ENCODE data around the gene NRAP. TPM values are rescaled to one million over a fixed set of nuclear protein-coding genes. Genes with fewer than 3 reads are reported as not detected.

The NRAP gene
- polyA plus RNA-seq, 3 donors = not detected

GRCh38 chr10:113543107-113543955 lies 120.5 kb downstream of the NRAP start:
- TF ChIP-seq CTCF (IDR thresholded peaks at IDR 0.05) = no peak
- Mint-ChIP-seq H3K27me3 (ENCODE audit: low read depth in 3 of 3) (peaks cover 0 to 6% (median 2%) of the 10 kb centered on the region in 3 donors), H3K36me3 (no peaks in the 10 kb centered on the region), H3K4me3 (no peak overlapping the region), H3K27ac (no peak overlapping the region), H3K9me3 (no peaks in the 10 kb centered on the region), H3K4me1 (peaks cover 7% of the 10 kb centered on the region)
- no peaks in the 10 kb centered on the region for H3K36me3 ChIP-seq (replicated peaks in 1 of 2; ENCODE audit: control insufficient read depth in 1 of 2, insufficient read depth in 2 of 2, low read length in 2 of 2)
- H2AFZ ChIP-seq (ENCODE audit: insufficient read depth, low read depth, low read length, poor library complexity, severe bottlenecking) = no peak overlapping the region
- no peak overlapping the region for H3K27ac ChIP-seq (ENCODE audit: low read depth in 1 of 2, low read length in 2 of 2)
- no peak overlapping the region for H3K4me3 ChIP-seq (replicated peaks in 1 of 3; ENCODE audit: low read depth in 2 of 3, low read length in 3 of 3)
- no peak overlapping the region for H3K9ac ChIP-seq (ENCODE audit: insufficient read depth, low read length, poor library complexity, severe bottlenecking)
- DNase-seq = no peak
- H3K79me2 ChIP-seq (ENCODE audit: insufficient read depth, low read length) = no peaks in the 10 kb centered on the region
- H3K27me3 ChIP-seq (ENCODE audit: control insufficient read depth in 2 of 2, insufficient read depth in 2 of 2, low read length in 2 of 2) = no peaks in the 10 kb centered on the region
- intact Hi-C loops (cut with micrococcal nuclease) = no loop called here
- WGBS (ENCODE audit: insufficient coverage) = 100% methylated on average over 1 of the region's 5 CpGs
- H4K20me1 ChIP-seq (ENCODE audit: insufficient read depth, low read length) = no peaks in the 10 kb centered on the region
- H3K4me2 ChIP-seq (replicated peaks; ENCODE audit: extremely low read depth, low read length, poor library complexity, severe bottlenecking) = no peak overlapping the region
- no peaks in the 10 kb centered on the region for H3K4me1 ChIP-seq (ENCODE audit: control insufficient read depth in 1 of 2, insufficient read depth in 2 of 2, low read length in 2 of 2)
- no peaks in the 10 kb centered on the region for H3K9me3 ChIP-seq (replicated peaks in 1 of 2; ENCODE audit: control insufficient read depth in 1 of 2, insufficient read depth in 1 of 2, low read length in 2 of 2)

GRCh38 chr10:113541549-113541927 lies 122.3 kb downstream of the NRAP start:
- H3K36me3 ChIP-seq (replicated peaks in 1 of 2; ENCODE audit: control insufficient read depth in 1 of 2, insufficient read depth in 2 of 2, low read length in 2 of 2) = no peaks in the 10 kb centered on the region
- Mint-ChIP-seq H3K36me3 (no peaks in the 10 kb centered on the region), H3K4me3 (no peak overlapping the region), H3K4me1 (peaks cover 7% of the 10 kb centered on the region), H3K27me3 (ENCODE audit: low read depth in 3 of 3) (peaks cover 0 to 6% (median 2%) of the 10 kb centered on the region in 3 donors), H3K27ac (no peak overlapping the region), H3K9me3 (no peaks in the 10 kb centered on the region)
- no peak overlapping the region for H3K27ac ChIP-seq (ENCODE audit: low read depth in 1 of 2, low read length in 2 of 2)
- H3K4me3 ChIP-seq (replicated peaks in 1 of 3; ENCODE audit: low read depth in 2 of 3, low read length in 3 of 3) = no peak overlapping the region
- DNase-seq = no peak
- no peak overlapping the region for H2AFZ ChIP-seq (ENCODE audit: insufficient read depth, low read depth, low read length, poor library complexity, severe bottlenecking)
- intact Hi-C loops (cut with micrococcal nuclease) = no loop called here
- H3K4me1 ChIP-seq (ENCODE audit: control insufficient read depth in 1 of 2, insufficient read depth in 2 of 2, low read length in 2 of 2) = no peaks in the 10 kb centered on the region
- no peaks in the 10 kb centered on the region for H3K27me3 ChIP-seq (ENCODE audit: control insufficient read depth in 2 of 2, insufficient read depth in 2 of 2, low read length in 2 of 2)
- no peaks in the 10 kb centered on the region for H3K9me3 ChIP-seq (replicated peaks in 1 of 2; ENCODE audit: control insufficient read depth in 1 of 2, insufficient read depth in 1 of 2, low read length in 2 of 2)
- H3K79me2 ChIP-seq (ENCODE audit: insufficient read depth, low read length) = no peaks in the 10 kb centered on the region
- H3K4me2 ChIP-seq (replicated peaks; ENCODE audit: extremely low read depth, low read length, poor library complexity, severe bottlenecking) = no peak overlapping the region
- H4K20me1 ChIP-seq (ENCODE audit: insufficient read depth, low read length) = no peaks in the 10 kb centered on the region
- TF ChIP-seq CTCF (IDR thresholded peaks at IDR 0.05) = no peak
- no peak overlapping the region for H3K9ac ChIP-seq (ENCODE audit: insufficient read depth, low read length, poor library complexity, severe bottlenecking)
- 89% methylated on average over 1 of the region's 1 CpG for WGBS (ENCODE audit: insufficient coverage)
